SK-N-SH (cell line): ENCODE results near the gene FRMD1. TPM values are rescaled to one million over a fixed set of nuclear protein-coding genes. Genes with fewer than 3 reads are reported as not detected.
A peak's percentile ranks its signal among the peaks of the same experiment; 100 is the strongest.

Experiments used
- CTCF ChIA-PET: fragments of 300-600, 350-600 bp; formaldehyde crosslinking; extraction: SDS; loops from one replicate; lab custom pipeline; 2021; lab: Yijun Ruan, JAX
- POLR2A ChIA-PET: fragments of 350-600 bp; sonication (Branson Sonifier 250); formaldehyde crosslinking; extraction: SDS; loops from one replicate; lab custom pipeline; 2020; ENCODE audit warnings: antibody characterized with exemption, inconsistent platforms; lab: Yijun Ruan, JAX
- DNase-seq: peaks from one replicate; pipeline ENCODE4 v3.0.0; 2012
- H2AFZ ChIP-seq: fragments of 200-600 bp; sonication (generic); 2 replicates; pipeline ENCODE4 v1.8.1; 2016; ENCODE audit warnings: antibody characterized with exemption, mild to moderate bottlenecking, low read depth
- H3F3A ChIP-seq: fragments of 200-600 bp; sonication (generic); replicated peaks from 2 replicates; pipeline ENCODE3; 2016; ENCODE audit warnings: antibody characterized with exemption, mild to moderate bottlenecking; ENCODE audit not compliant: insufficient read depth
- H3K27ac ChIP-seq, 2 experiments: fragments of 200-500 bp in 1 of 2; fragments of 200-600 bp in 1 of 2; sonication (Bioruptor generic) in 1 of 2; sonication (generic), shearing (Covaris generic) in 1 of 2; 2 replicates each; pipeline versions ENCODE4 v1.5.1 to v1.6.1; 2014 to 2016; ENCODE audit warnings: low read depth in 2 of 2, inconsistent platforms in 1 of 2, low read length in 1 of 2, mild to moderate bottlenecking in 1 of 2, mixed read lengths in 1 of 2
- H3K27me3 ChIP-seq: fragments of 200-600 bp; sonication (generic), shearing (Covaris generic); 2 replicates; pipeline ENCODE4 v1.6.1; 2016; ENCODE audit warnings: mixed run types; ENCODE audit not compliant: insufficient read depth
- H3K36me3 ChIP-seq, 2 experiments: fragments of 200-500 bp in 1 of 2; fragments of 200-600 bp in 1 of 2; sonication (Bioruptor generic) in 1 of 2; sonication (generic) in 1 of 2; replicated peaks in 1 of 2; 2 replicates each; pipeline versions ENCODE3 to v1.5.1; 2014 to 2016; ENCODE audit warnings: low read length in 1 of 2, mild to moderate bottlenecking in 1 of 2; ENCODE audit not compliant: insufficient read depth in 2 of 2, control insufficient read depth in 1 of 2
- H3K4me1 ChIP-seq, 2 experiments: fragments of 200-500 bp in 1 of 2; fragments of 200-600 bp in 1 of 2; sonication (Bioruptor generic) in 1 of 2; sonication (generic), shearing (Covaris generic) in 1 of 2; 2 replicates each; pipeline versions ENCODE4 v1.5.1 to v1.6.1; 2014 to 2016; ENCODE audit warnings: low read depth in 1 of 2, low read length in 1 of 2, mixed run types in 1 of 2; ENCODE audit not compliant: insufficient read depth in 2 of 2, control insufficient read depth in 1 of 2
- H3K4me2 ChIP-seq: fragments of 200-600 bp; sonication (generic), shearing (Covaris generic); 2 replicates; pipeline ENCODE4 v1.6.1; 2017; ENCODE audit warnings: mixed run types
- H3K4me3 ChIP-seq, 2 experiments: fragments of 200-500 bp in 1 of 2; fragments of 200-600 bp in 1 of 2; sonication (Bioruptor generic) in 1 of 2; sonication (generic), shearing (Covaris generic) in 1 of 2; 2 replicates each; pipeline versions ENCODE4 v1.5.1 to v1.8.1; 2014 to 2016; ENCODE audit warnings: low read depth in 2 of 2, inconsistent platforms in 1 of 2, low read length in 1 of 2, mild to moderate bottlenecking in 1 of 2, mixed read lengths in 1 of 2, moderate library complexity in 1 of 2
- H3K79me2 ChIP-seq: fragments of 200-600 bp; sonication (generic); 2 replicates; pipeline ENCODE4 v1.8.1; 2017; ENCODE audit warnings: mild to moderate bottlenecking; ENCODE audit not compliant: insufficient read depth
- H3K9ac ChIP-seq: fragments of 200-600 bp; sonication (generic); 2 replicates; pipeline ENCODE4 v1.6.1; 2017; ENCODE audit warnings: mixed run types
- H3K9me2 ChIP-seq: fragments of 200-600 bp; sonication (generic); 2 replicates; pipeline ENCODE4 v1.6.1; 2017; ENCODE audit warnings: mixed run types
- H3K9me3 ChIP-seq: fragments of 200-600 bp; sonication (generic); 2 replicates; pipeline ENCODE4 v1.6.1; 2017; ENCODE audit warnings: mixed run types, mild to moderate bottlenecking, moderate library complexity
- H4K20me1 ChIP-seq: fragments of 200-600 bp; sonication (generic); 2 replicates; pipeline ENCODE4 v1.6.1; 2017; ENCODE audit warnings: mild to moderate bottlenecking, mixed run types; ENCODE audit not compliant: insufficient read depth
- CHD2 ChIP-seq: fragments of 150-350 bp; IDR thresholded peaks from 2 replicates; pipeline ENCODE4 v1.6.1; 2018; ENCODE audit warnings: low read length; ENCODE audit not compliant: partially characterized antibody
- EP300 ChIP-seq, 2 experiments: IDR thresholded peaks; 2 replicates each; pipeline versions ENCODE4 v1.4.0 to v1.6.1; 2012; ENCODE audit warnings: borderline replicate concordance in 1 of 2, low read depth in 1 of 2, low read length in 1 of 2
- FOSL2 ChIP-seq: IDR thresholded peaks from 2 replicates; pipeline ENCODE4 v1.4.0; 2012; ENCODE audit warnings: low read depth, mild to moderate bottlenecking, moderate library complexity, borderline replicate concordance
- FOXM1 ChIP-seq: IDR thresholded peaks from 2 replicates; pipeline ENCODE4 v1.4.0; 2012; ENCODE audit warnings: low read depth, mild to moderate bottlenecking
- JUND ChIP-seq: IDR thresholded peaks from 2 replicates; pipeline ENCODE4 v1.4.0; 2012
- RCOR1 ChIP-seq: fragments of 150-350 bp; IDR thresholded peaks from 2 replicates; pipeline ENCODE4 v1.6.1; 2017; ENCODE audit warnings: antibody characterized with exemption, low read length
- RXRA ChIP-seq: IDR thresholded peaks from 2 replicates; pipeline ENCODE4 v1.4.0; 2012; ENCODE audit warnings: low read depth, mild to moderate bottlenecking, borderline replicate concordance
- SIN3A ChIP-seq: IDR thresholded peaks from 2 replicates; pipeline ENCODE4 v1.6.1; 2012; ENCODE audit warnings: low read depth, mild to moderate bottlenecking, low read length, moderate library complexity, borderline replicate concordance
- SMC3 ChIP-seq: IDR thresholded peaks from 2 replicates; pipeline ENCODE4 v1.6.1; 2012; ENCODE audit warnings: low read depth, low read length, improper control_type of control experiment
- TAF1 ChIP-seq: IDR thresholded peaks from 2 replicates; pipeline ENCODE4 v1.6.1; 2012; ENCODE audit warnings: low read depth, mild to moderate bottlenecking, low read length, moderate library complexity, borderline replicate concordance
- YY1 ChIP-seq: IDR thresholded peaks from 2 replicates; pipeline ENCODE4 v1.4.0; 2012; ENCODE audit warnings: low read depth, mild to moderate bottlenecking
- WGBS: methylation state at CpG from one replicate; pipeline ENCODE4 v1.1.6; 2017; ENCODE audit warnings: low lambda C conversion rate; 5-methylcytosine and 5-hydroxymethylcytosine counted together
- polyA plus RNA-seq, 3 experiments: library from polyadenylated mRNA; depleted of rRNA; stranded (reverse); fragments of >200 nt; gene quantifications; 2 replicates each; pipeline ENCODE4 v1.2.3, GENCODE V29; 2012
- TF ChIP-seq, protein P1 (sequence below): IDR thresholded peaks from 2 replicates; pipeline ENCODE4 v1.4.0; 2012; ENCODE audit warnings: low read depth

FRMD1 gene
- polyA plus RNA-seq, 1 of the 3 experiments (the other 2 are of a cell fraction), result not detected

DNA sequence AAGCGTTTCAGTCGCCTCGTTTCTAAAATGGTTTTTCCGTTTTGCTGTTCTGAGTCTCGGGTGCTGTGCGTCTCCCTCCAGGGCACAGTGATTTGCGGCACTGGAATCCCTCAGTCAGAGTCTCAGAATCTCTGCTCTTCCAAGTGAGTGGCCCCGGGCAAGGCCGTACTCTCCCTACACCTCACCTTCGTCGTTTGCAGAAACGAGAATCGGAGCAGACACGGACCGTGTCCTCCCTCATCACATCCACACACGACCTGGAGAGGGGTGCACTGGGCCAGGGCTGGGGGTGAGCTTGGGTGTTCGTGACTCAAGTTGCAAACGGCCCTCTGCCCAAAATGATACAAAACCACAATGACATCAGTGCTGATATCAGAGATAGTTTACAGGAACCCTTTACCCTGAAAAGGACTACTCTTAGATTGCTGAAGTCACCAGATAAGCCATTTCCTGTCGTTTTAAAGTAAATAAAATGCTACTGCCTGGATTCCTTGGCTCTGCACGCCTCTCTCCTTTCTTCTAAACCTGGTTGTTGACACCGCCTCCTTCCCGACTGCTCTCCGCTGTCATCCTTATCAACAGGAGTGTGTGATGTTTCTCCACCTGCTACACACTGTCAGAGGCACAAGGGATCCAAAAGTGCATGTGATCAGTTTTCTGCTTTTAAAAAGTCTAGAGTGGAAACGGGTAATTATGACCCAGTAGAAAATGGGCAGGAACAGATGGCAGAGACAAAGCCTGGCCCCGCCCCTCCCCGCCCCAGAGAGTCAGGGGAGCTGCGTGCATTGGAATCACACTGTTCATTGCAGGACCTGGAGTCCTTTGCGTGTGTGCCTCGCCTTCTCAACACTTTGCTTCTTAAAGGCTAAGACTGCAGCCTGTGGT is 43.1 kb downstream of the FRMD1 start:
- Histone ChIP-seq H3K79me2 (no peaks in the 10 kb centered on the region), H3K4me2 (peak overlapping the region; percentile 78), H3F3A (no peaks in the 10 kb centered on the region), H2AFZ (peak overlapping the region; percentile 76; the same call in 1 of the 2 replicates), H3K9me2 (no peaks in the 10 kb centered on the region), H3K4me1 (peaks cover 6 to 21% of the 10 kb centered on the region in 2 experiments; a peak in 2 of 4 replicates), H4K20me1 (no peaks in the 10 kb centered on the region), H3K36me3 (no peaks in the 10 kb centered on the region), H3K9ac (no peak overlapping the region), H3K9me3 (no peaks in the 10 kb centered on the region), H3K27me3 (no peaks in the 10 kb centered on the region), H3K27ac (no peak overlapping the region), H3K4me3 (peak overlapping the region; percentile 43 to 45)
- ChIA-PET CTCF (no interaction called here), POLR2A (no interaction called here)
- no peak for TF ChIP-seq YY1
- TF ChIP-seq, protein P1, sequence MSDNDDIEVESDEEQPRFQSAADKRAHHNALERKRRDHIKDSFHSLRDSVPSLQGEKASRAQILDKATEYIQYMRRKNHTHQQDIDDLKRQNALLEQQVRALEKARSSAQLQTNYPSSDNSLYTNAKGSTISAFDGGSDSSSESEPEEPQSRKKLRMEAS, result no peak
- TF ChIP-seq RCOR1, result no peak
- TF ChIP-seq FOSL2, result no peak
- TF ChIP-seq SMC3, result no peak
- no peak for TF ChIP-seq JUND
- no peak for TF ChIP-seq CHD2
- 28% methylated on average over 26 of the region's 29 CpGs for WGBS
- DNase-seq, result peak; percentile 59

DNA sequence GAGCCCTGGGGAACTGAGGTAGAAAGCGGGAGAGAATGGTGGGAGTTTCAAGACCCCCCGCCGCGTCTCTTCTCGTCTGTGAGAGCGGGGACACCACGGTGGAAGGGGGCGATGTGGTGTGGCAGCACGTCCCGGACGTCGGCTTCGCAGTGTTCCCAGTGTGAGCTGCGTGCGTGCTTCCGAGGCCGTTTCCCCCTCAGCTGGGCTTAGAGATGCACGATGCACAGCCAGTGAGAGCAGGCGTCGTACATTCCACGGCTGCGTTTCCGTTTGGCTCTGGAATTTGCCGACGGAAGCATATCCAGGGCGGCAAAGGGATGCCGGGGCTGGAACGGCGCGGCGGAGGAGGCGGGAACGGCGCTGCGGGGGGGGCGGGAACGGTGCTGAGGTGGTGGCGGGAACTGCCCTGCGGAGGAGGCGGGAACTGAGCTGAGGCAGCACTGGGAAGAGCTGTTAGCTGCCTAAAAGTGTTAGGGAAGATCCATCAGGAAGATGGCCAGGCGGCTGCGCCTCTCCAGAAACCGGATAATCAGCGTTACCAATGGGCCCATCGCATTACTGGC is 43.8 kb downstream of the FRMD1 start:
- Histone ChIP-seq H3K4me1 (peaks cover 6 to 25% of the 10 kb centered on the region in 2 experiments; a peak in 2 of 4 replicates), H3K9ac (no peak overlapping the region), H3K9me3 (no peaks in the 10 kb centered on the region), H3K27me3 (no peaks in the 10 kb centered on the region), H3K9me2 (no peaks in the 10 kb centered on the region), H3K79me2 (no peaks in the 10 kb centered on the region), H3K27ac (no peak overlapping the region), H2AFZ (peak overlapping the region; percentile 76; the same call in 1 of the 2 replicates), H4K20me1 (no peaks in the 10 kb centered on the region), H3K4me3 (peak overlapping the region; percentile 43 to 45), H3K4me2 (peak overlapping the region; percentile 78), H3F3A (no peaks in the 10 kb centered on the region), H3K36me3 (no peaks in the 10 kb centered on the region)
- TF ChIP-seq RXRA (no peak), FOXM1 (no peak), EP300 (IDR thresholded peaks at IDR 0.05; ENCODE audit: borderline replicate concordance in 1 of 2, low read depth in 1 of 2, low read length in 1 of 2) (no peak), SIN3A (no peak), TAF1 (no peak)
- TF ChIP-seq, protein P1, result peak; percentile 77
- CTCF ChIA-PET, result no interaction called here
- 16% methylated on average over 36 of the region's 45 CpGs for WGBS
- POLR2A ChIA-PET, result no interaction called here
- peak; percentile 90 for DNase-seq
